Neutrophil (primary cell): ENCODE measurements around the gene SH3RF3.

Experiments
- H3K27ac ChIP-seq: fragments of 200-600 bp; sonication (generic); 2 replicates; pipeline ENCODE4 v1.5.1; 2016; ENCODE audit warnings: mild to moderate bottlenecking, moderate library complexity
- H3K27me3 ChIP-seq: fragments of 200-600 bp; sonication (generic); 2 replicates; pipeline ENCODE4 v1.6.0; 2016; ENCODE audit warnings: mild to moderate bottlenecking
- H3K36me3 ChIP-seq: fragments of 200-600 bp; sonication (generic); 2 replicates; pipeline ENCODE4 v1.5.1; 2017
- H3K4me1 ChIP-seq, 2 experiments: fragments of 200-600 bp in 1 of 2; sonication (generic) in 1 of 2; 1 replicate in 1 of 2; 2 replicates in 1 of 2; pipeline versions ENCODE4 v1.5.1 to v1.6.1; 2013 to 2016; ENCODE audit warnings: low read depth in 1 of 2, low read length in 1 of 2, mild to moderate bottlenecking in 1 of 2, moderate library complexity in 1 of 2; ENCODE audit not compliant: control insufficient read depth in 1 of 2, insufficient read depth in 1 of 2
- H3K4me3 ChIP-seq, 2 experiments: fragments of 200-600 bp in 1 of 2; sonication (generic) in 1 of 2; 1 replicate in 1 of 2; 2 replicates in 1 of 2; pipeline ENCODE4 v1.5.1; 2013 to 2016; ENCODE audit warnings: low read depth in 1 of 2, low read length in 1 of 2, mild to moderate bottlenecking in 1 of 2, moderate library complexity in 1 of 2
- H3K9me3 ChIP-seq: fragments of 200-600 bp; sonication (generic); 2 replicates; pipeline ENCODE4 v1.5.1; 2016
- CTCF ChIP-seq: fragments of 200-600 bp; sonication (generic); IDR thresholded peaks from 2 replicates; pipeline ENCODE4 v1.5.1; 2016; ENCODE audit warnings: antibody characterized with exemption

Gene SH3RF3

GRCh38 chr2:109549016-109549590 is 420.1 kb downstream of the SH3RF3 start:
- H3K9me3 ChIP-seq: no peaks in the 10 kb centered on the region
- H3K27ac ChIP-seq: no peak overlapping the region
- H3K4me3 ChIP-seq: no peak overlapping the region
- H3K36me3 ChIP-seq: no peaks in the 10 kb centered on the region
- no peaks in the 10 kb centered on the region for H3K4me1 ChIP-seq
- H3K27me3 ChIP-seq: peaks cover 9% of the 10 kb centered on the region
- no peak for TF ChIP-seq CTCF
